HCT116 (cell line): ENCODE data around the gene GOT1. TPM values are rescaled to one million over a fixed set of nuclear protein-coding genes. Genes with fewer than 3 reads are reported as not detected.

Source experiments
- ATAC-seq: fragments of 200-7000 bp; cut with Tn5 transposase; 2 replicates; pipeline ENCODE4 v1.9.1; 2020; ENCODE audit warnings: mild to moderate bottlenecking, moderate library complexity
- BruUV-seq: library from RNA; stranded (reverse); fragments of 400-500 nt; replicated peaks from 2 replicates; lab custom pipeline; 2021; lab: Mats Ljungman, UMichigan
- CTCF ChIA-PET: fragments of 300-600 bp; sonication (Branson Sonifier 250); formaldehyde crosslinking; loops from one replicate; lab custom pipeline; 2021; ENCODE audit warnings: antibody characterized with exemption; lab: Charles Lee
- POLR2A ChIA-PET: fragments of 300-600, 350-600 bp; sonication (Branson Sonifier 250); formaldehyde crosslinking; loops from one replicate; lab custom pipeline; 2021; ENCODE audit warnings: antibody characterized with exemption; lab: Charles Lee
- RAD21 ChIA-PET, 2 experiments: fragments of 300-600 bp; sonication (Branson Sonifier 250); formaldehyde crosslinking; loops; one replicate each; lab custom pipeline; 2023; ENCODE audit warnings: low total read pairs in 2 of 2; ENCODE audit not compliant: uncharacterized antibody in 2 of 2, unreplicated experiment in 2 of 2, low non-redundant PET in 1 of 2; lab: Charles Lee
- DNase-seq: peaks from one replicate; pipeline ENCODE4 v3.0.0-alpha.2; 2010; ENCODE audit warnings: low read depth, low spot score
- H2AFZ ChIP-seq: fragments of 200-600 bp; shearing (Covaris generic), sonication (generic); 2 replicates; pipeline ENCODE4 v1.6.1; 2017; ENCODE audit warnings: low read depth, mixed run types, mixed read lengths, antibody characterized with exemption, low read length; ENCODE audit not compliant: poor library complexity, severe bottlenecking
- H3K27ac ChIP-seq: 2 replicates; pipeline ENCODE4 v1.5.1; 2012; ENCODE audit warnings: low read depth, low read length
- H3K27me3 ChIP-seq: fragments of 200-600 bp; sonication (generic); 2 replicates; pipeline ENCODE4 v1.6.1; 2016; ENCODE audit warnings: mixed run types, low read length, mixed read lengths; ENCODE audit not compliant: insufficient read depth
- H3K36me3 ChIP-seq, 2 experiments: fragments of 200-500 bp in 1 of 2; fragments of 200-600 bp in 1 of 2; sonication (Bioruptor generic) in 1 of 2; sonication (generic) in 1 of 2; 2 replicates each; pipeline versions ENCODE4 v1.5.1 to v1.6.1; 2014 to 2016; ENCODE audit warnings: low read length in 2 of 2, inconsistent platforms in 1 of 2, mixed read lengths in 1 of 2, mixed run types in 1 of 2; ENCODE audit not compliant: insufficient read depth in 2 of 2, control insufficient read depth in 1 of 2
- H3K4me1 ChIP-seq, 2 experiments: fragments of 200-600 bp in 1 of 2; sonication (generic) in 1 of 2; 2 replicates each; pipeline versions ENCODE4 v1.5.1 to v1.6.1; 2012 to 2017; ENCODE audit warnings: low read length in 2 of 2, inconsistent platforms in 1 of 2, mild to moderate bottlenecking in 1 of 2, mixed read lengths in 1 of 2, mixed run types in 1 of 2, moderate library complexity in 1 of 2; ENCODE audit not compliant: insufficient read depth in 2 of 2, control insufficient read depth in 1 of 2
- H3K4me2 ChIP-seq: fragments of 200-600 bp; sonication (generic); 2 replicates; pipeline ENCODE4 v1.6.1; 2017; ENCODE audit warnings: mixed run types, low read length, mixed read lengths
- H3K4me3 ChIP-seq, 2 experiments: fragments of 200-600 bp in 1 of 2; sonication (generic) in 1 of 2; replicated peaks in 1 of 2; 2 replicates each; pipeline ENCODE4 v1.5.1; 2011 to 2016; ENCODE audit warnings: low read length in 2 of 2, control low read depth in 1 of 2, low read depth in 1 of 2, mild to moderate bottlenecking in 1 of 2, mixed read lengths in 1 of 2, mixed run types in 1 of 2
- H3K79me2 ChIP-seq: fragments of 200-600 bp; sonication (generic); 2 replicates; pipeline ENCODE4 v1.6.1; 2017; ENCODE audit warnings: mild to moderate bottlenecking, mixed run types, low read length, moderate library complexity, mixed read lengths; ENCODE audit not compliant: insufficient read depth
- H3K9ac ChIP-seq: fragments of 200-600 bp; sonication (generic); 2 replicates; pipeline ENCODE4 v1.6.1; 2016; ENCODE audit warnings: low read length, mixed read lengths
- H3K9me2 ChIP-seq: fragments of 200-600 bp; sonication (generic), shearing (Covaris generic); 2 replicates; pipeline ENCODE4 v1.6.1; 2017; ENCODE audit warnings: mixed run types, mild to moderate bottlenecking, moderate library complexity; ENCODE audit not compliant: insufficient read depth
- H3K9me3 ChIP-seq, 2 experiments: fragments of 200-500 bp in 1 of 2; fragments of 200-600 bp in 1 of 2; sonication (Bioruptor generic) in 1 of 2; sonication (generic) in 1 of 2; 2 replicates each; pipeline ENCODE4 v1.6.1; 2014 to 2017; ENCODE audit warnings: low read length in 2 of 2, mixed read lengths in 2 of 2, inconsistent platforms in 1 of 2, low read depth in 1 of 2, mild to moderate bottlenecking in 1 of 2, mixed run types in 1 of 2, moderate library complexity in 1 of 2; ENCODE audit not compliant: control insufficient read depth in 1 of 2, insufficient read depth in 1 of 2
- H4K20me1 ChIP-seq: fragments of 200-600 bp; sonication (generic), shearing (Covaris generic); 2 replicates; pipeline ENCODE4 v1.6.1; 2017; ENCODE audit warnings: mixed run types, mild to moderate bottlenecking, moderate library complexity; ENCODE audit not compliant: insufficient read depth
- CBX3 ChIP-seq: IDR thresholded peaks from 2 replicates; pipeline ENCODE4 v1.6.1; 2012; ENCODE audit warnings: low read depth
- CEBPB ChIP-seq: IDR thresholded peaks from 2 replicates; pipeline ENCODE4 v1.6.1; 2012; ENCODE audit warnings: low read depth
- EGR1 ChIP-seq: IDR thresholded peaks from 2 replicates; pipeline ENCODE4 v1.6.1; 2012; ENCODE audit warnings: low read depth
- ELF1 ChIP-seq: IDR thresholded peaks from 2 replicates; pipeline ENCODE4 v1.6.1; 2012; ENCODE audit warnings: low read depth, borderline replicate concordance
- EZH2phosphoT487 ChIP-seq: fragments of 200-600 bp; IDR thresholded peaks from 2 replicates; pipeline ENCODE4 v1.6.1; 2018; ENCODE audit warnings: antibody characterized with exemption, borderline replicate concordance
- POLR2A ChIP-seq: IDR thresholded peaks from 2 replicates; pipeline ENCODE4 v1.7.0; 2011; ENCODE audit warnings: borderline replicate concordance; ENCODE audit not compliant: insufficient read depth, insufficient read length; ENCODE audit errors: extremely low read depth
- POLR2AphosphoS5 ChIP-seq: IDR thresholded peaks from 2 replicates; pipeline ENCODE4 v1.6.1; 2011; ENCODE audit warnings: mild to moderate bottlenecking, low read depth, low read length, moderate library complexity
- SP1 ChIP-seq: IDR thresholded peaks from 2 replicates; pipeline ENCODE4 v1.6.1; 2012; ENCODE audit warnings: low read depth
- SRF ChIP-seq: IDR thresholded peaks from 2 replicates; pipeline ENCODE4 v1.6.1; 2012; ENCODE audit warnings: low read depth
- YY1 ChIP-seq: IDR thresholded peaks from 2 replicates; pipeline ENCODE4 v1.6.1; 2011; ENCODE audit warnings: low read length, low read depth, moderate library complexity, mild to moderate bottlenecking; ENCODE audit not compliant: insufficient replicate concordance; ENCODE audit errors: extremely low read depth
- ZFX ChIP-seq: fragments of 450-650 bp; IDR thresholded peaks from 2 replicates; pipeline ENCODE4 v1.6.1; 2017
- ZNF274 ChIP-seq: fragments of 200-500 bp; sonication (Bioruptor generic); IDR thresholded peaks from 2 replicates; pipeline ENCODE4 v1.6.1; 2014; ENCODE audit warnings: mild to moderate bottlenecking, low read depth, low read length, inconsistent platforms
- intact Hi-C: fragments of 100-400 bp; cut with micrococcal nuclease; formaldehyde crosslinking; loops from 2 replicates; pipeline ENCODE4 v1.10.0; 2022
- total RNA-seq: library from RNA; stranded (reverse); gene quantifications from one replicate; pipeline ENCODE4 v1.2.1, GENCODE V29; 2021; ENCODE audit not compliant: unreplicated experiment
- TF ChIP-seq, protein P1 (sequence below): IDR thresholded peaks from 2 replicates; pipeline ENCODE4 v1.6.1; 2011; ENCODE audit warnings: mild to moderate bottlenecking, low read length, moderate library complexity; ENCODE audit not compliant: insufficient replicate concordance; ENCODE audit errors: extremely low read depth
- TF ChIP-seq, protein P2 (sequence below): IDR thresholded peaks from 2 replicates; pipeline ENCODE4 v1.6.1; 2012
- TF ChIP-seq, protein P3 (sequence below): IDR thresholded peaks from 2 replicates; pipeline ENCODE4 v1.6.1; 2012; ENCODE audit warnings: low read depth
- TF ChIP-seq, protein P4 (sequence below): IDR thresholded peaks from 2 replicates; pipeline ENCODE4 v1.6.1; 2012

Gene GOT1
- total RNA-seq, 1 experiment from 2014 or later = 135 TPM

DNA sequence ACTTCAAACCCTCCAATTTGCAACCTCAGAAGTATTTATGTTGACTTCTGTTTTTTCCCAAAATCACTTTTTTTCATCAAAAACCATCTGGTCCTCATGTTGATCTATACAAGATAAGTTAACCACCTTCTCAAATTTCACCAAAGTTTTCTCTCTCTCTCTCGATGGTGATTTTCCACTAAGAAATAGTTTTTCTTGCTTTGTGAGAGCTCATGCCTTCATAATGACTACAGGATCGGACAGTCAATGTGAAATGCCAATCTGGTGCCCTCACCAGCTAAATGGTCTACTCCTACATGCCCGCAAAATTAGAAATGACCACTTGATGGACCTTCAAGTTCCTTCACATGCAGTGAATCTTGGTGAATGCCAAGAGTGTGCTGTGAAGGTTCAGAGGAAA lies 60.9 kb downstream of the GOT1 start:
- Histone ChIP-seq H3K4me3 (no peak overlapping the region), H3K36me3 (no peaks in the 10 kb centered on the region), H3K27ac (no peak overlapping the region), H3K79me2 (no peaks in the 10 kb centered on the region), H4K20me1 (no peaks in the 10 kb centered on the region), H3K4me2 (no peak overlapping the region), H3K27me3 (peaks cover 84% of the 10 kb centered on the region), H3K9ac (no peak overlapping the region), H3K4me1 (no peaks in the 10 kb centered on the region), H3K9me3 (no peaks in the 10 kb centered on the region), H3K9me2 (no peaks in the 10 kb centered on the region), H2AFZ (no peak overlapping the region)
- ChIA-PET POLR2A (no interaction called here), CTCF (no interaction called here), RAD21 (no interaction called here)
- no peak for TF ChIP-seq SP1
- TF ChIP-seq YY1 = no peak
- no peak for TF ChIP-seq EGR1
- no peak for TF ChIP-seq POLR2A
- no peak for TF ChIP-seq ZNF274
- no peak for TF ChIP-seq POLR2AphosphoS5
- TF ChIP-seq CBX3 = no peak
- TF ChIP-seq, protein P1, sequence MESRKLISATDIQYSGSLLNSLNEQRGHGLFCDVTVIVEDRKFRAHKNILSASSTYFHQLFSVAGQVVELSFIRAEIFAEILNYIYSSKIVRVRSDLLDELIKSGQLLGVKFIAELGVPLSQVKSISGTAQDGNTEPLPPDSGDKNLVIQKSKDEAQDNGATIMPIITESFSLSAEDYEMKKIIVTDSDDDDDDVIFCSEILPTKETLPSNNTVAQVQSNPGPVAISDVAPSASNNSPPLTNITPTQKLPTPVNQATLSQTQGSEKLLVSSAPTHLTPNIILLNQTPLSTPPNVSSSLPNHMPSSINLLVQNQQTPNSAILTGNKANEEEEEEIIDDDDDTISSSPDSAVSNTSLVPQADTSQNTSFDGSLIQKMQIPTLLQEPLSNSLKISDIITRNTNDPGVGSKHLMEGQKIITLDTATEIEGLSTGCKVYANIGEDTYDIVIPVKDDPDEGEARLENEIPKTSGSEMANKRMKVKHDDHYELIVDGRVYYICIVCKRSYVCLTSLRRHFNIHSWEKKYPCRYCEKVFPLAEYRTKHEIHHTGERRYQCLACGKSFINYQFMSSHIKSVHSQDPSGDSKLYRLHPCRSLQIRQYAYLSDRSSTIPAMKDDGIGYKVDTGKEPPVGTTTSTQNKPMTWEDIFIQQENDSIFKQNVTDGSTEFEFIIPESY = no peak
- TF ChIP-seq EZH2phosphoT487 = no peak
- no peak for TF ChIP-seq ZFX
- no peak for TF ChIP-seq ELF1
- TF ChIP-seq, protein P2, sequence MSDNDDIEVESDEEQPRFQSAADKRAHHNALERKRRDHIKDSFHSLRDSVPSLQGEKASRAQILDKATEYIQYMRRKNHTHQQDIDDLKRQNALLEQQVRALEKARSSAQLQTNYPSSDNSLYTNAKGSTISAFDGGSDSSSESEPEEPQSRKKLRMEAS = no peak
- no peak for TF ChIP-seq SRF
- TF ChIP-seq, protein P3, sequence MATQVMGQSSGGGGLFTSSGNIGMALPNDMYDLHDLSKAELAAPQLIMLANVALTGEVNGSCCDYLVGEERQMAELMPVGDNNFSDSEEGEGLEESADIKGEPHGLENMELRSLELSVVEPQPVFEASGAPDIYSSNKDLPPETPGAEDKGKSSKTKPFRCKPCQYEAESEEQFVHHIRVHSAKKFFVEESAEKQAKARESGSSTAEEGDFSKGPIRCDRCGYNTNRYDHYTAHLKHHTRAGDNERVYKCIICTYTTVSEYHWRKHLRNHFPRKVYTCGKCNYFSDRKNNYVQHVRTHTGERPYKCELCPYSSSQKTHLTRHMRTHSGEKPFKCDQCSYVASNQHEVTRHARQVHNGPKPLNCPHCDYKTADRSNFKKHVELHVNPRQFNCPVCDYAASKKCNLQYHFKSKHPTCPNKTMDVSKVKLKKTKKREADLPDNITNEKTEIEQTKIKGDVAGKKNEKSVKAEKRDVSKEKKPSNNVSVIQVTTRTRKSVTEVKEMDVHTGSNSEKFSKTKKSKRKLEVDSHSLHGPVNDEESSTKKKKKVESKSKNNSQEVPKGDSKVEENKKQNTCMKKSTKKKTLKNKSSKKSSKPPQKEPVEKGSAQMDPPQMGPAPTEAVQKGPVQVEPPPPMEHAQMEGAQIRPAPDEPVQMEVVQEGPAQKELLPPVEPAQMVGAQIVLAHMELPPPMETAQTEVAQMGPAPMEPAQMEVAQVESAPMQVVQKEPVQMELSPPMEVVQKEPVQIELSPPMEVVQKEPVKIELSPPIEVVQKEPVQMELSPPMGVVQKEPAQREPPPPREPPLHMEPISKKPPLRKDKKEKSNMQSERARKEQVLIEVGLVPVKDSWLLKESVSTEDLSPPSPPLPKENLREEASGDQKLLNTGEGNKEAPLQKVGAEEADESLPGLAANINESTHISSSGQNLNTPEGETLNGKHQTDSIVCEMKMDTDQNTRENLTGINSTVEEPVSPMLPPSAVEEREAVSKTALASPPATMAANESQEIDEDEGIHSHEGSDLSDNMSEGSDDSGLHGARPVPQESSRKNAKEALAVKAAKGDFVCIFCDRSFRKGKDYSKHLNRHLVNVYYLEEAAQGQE = no peak
- TF ChIP-seq, protein P4, sequence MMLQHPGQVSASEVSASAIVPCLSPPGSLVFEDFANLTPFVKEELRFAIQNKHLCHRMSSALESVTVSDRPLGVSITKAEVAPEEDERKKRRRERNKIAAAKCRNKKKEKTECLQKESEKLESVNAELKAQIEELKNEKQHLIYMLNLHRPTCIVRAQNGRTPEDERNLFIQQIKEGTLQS = no peak
- no peak for TF ChIP-seq CEBPB
- DNase-seq = no peak
- no TSS peak for BruUV-seq
- intact Hi-C loops = no loop called here
- ATAC-seq = no peak
